Stomach smooth muscle (tissue), 2 donors: Measurements from ENCODE around the gene EBF3.
"Not testable (repeated sequence)": the region's sequence is repeated elsewhere in the genome, so short reads cannot be mapped to it uniquely, and the experiment has no call there.

Source experiments
- H3K27ac ChIP-seq: one replicate; pipeline ENCODE4 v1.7.0; 2013; ENCODE audit warnings: mild to moderate bottlenecking, low read length, inconsistent platforms
- H3K27me3 ChIP-seq, 2 donors: one replicate each; pipeline ENCODE4 v1.7.0; 2013; ENCODE audit warnings: low read length in 2 of 2; ENCODE audit not compliant: insufficient read depth in 2 of 2, control insufficient read depth in 1 of 2
- H3K36me3 ChIP-seq, 2 donors: one replicate each; pipeline ENCODE4 v1.7.0; 2013; ENCODE audit warnings: low read length in 2 of 2; ENCODE audit not compliant: control insufficient read depth in 2 of 2, insufficient read depth in 2 of 2
- H3K4me1 ChIP-seq: one replicate; pipeline ENCODE4 v1.7.0; 2013; ENCODE audit warnings: low read length; ENCODE audit not compliant: control insufficient read depth, insufficient read depth
- H3K4me3 ChIP-seq, 2 donors: one replicate each; pipeline ENCODE4 v1.7.0; 2013; ENCODE audit warnings: low read length in 2 of 2
- H3K9ac ChIP-seq, 2 donors: one replicate each; pipeline ENCODE4 v1.7.0; 2013; ENCODE audit warnings: low read length in 2 of 2, mild to moderate bottlenecking in 1 of 2
- H3K9me3 ChIP-seq, 2 donors: one replicate each; pipeline ENCODE4 v1.7.0; 2013; ENCODE audit warnings: low read length in 2 of 2; ENCODE audit not compliant: control insufficient read depth in 2 of 2
- donor health status: healthy.
- donor health status: Pancreatic carcinoma.

The EBF3 gene

GRCh38 chr10:129924375-129925085 lies 39.5 kb downstream of the EBF3 start:
- H3K9me3 ChIP-seq = no peaks in the 10 kb centered on the region
- H3K27ac ChIP-seq = no peak overlapping the region

GRCh38 chr10:129922598-129923123 lies 41.4 kb downstream of the EBF3 start:
- no peaks in the 10 kb centered on the region for H3K36me3 ChIP-seq
- no peaks in the 10 kb centered on the region for H3K27me3 ChIP-seq
- H3K9ac ChIP-seq = no peak overlapping the region
- no peaks in the 10 kb centered on the region for H3K9me3 ChIP-seq
- no peak overlapping the region for H3K27ac ChIP-seq
- H3K4me1 ChIP-seq = no peaks in the 10 kb centered on the region
- H3K4me3 ChIP-seq = no peak overlapping the region

More at GRCh38 chr10:129924375-129925085, 39.5 kb downstream of the EBF3 start:
- no peaks in the 10 kb centered on the region for H3K36me3 ChIP-seq
- H3K4me1 ChIP-seq = no peaks in the 10 kb centered on the region
- no peaks in the 10 kb centered on the region for H3K27me3 ChIP-seq
- no peak overlapping the region for H3K4me3 ChIP-seq
- H3K9ac ChIP-seq = no peak overlapping the region

- no peak overlapping the region for H3K27ac ChIP-seq
- no peak overlapping the region for H3K9ac ChIP-seq
- H3K4me3 ChIP-seq = no peak overlapping the region
- no peaks in the 10 kb centered on the region for H3K36me3 ChIP-seq
- H3K4me1 ChIP-seq = no peaks in the 10 kb centered on the region
- H3K27me3 ChIP-seq = no peaks in the 10 kb centered on the region
- H3K9me3 ChIP-seq = no peaks in the 10 kb centered on the region
These were observed 42.1 kb downstream of the EBF3 start for GRCh38 chr10:129921801-129922597.

GRCh38 chr10:129921065-129921670 lies 42.9 kb downstream of the EBF3 start:
- Histone ChIP-seq H3K4me3 (no peak overlapping the region), H3K36me3 (no peaks in the 10 kb centered on the region), H3K27ac (no peak overlapping the region), H3K27me3 (no peaks in the 10 kb centered on the region), H3K4me1 (no peaks in the 10 kb centered on the region), H3K9me3 (no peaks in the 10 kb centered on the region), H3K9ac (no peak overlapping the region)

- H3K36me3 ChIP-seq, H3K27me3 ChIP-seq, H3K4me3 ChIP-seq, H3K9ac ChIP-seq, H3K9me3 ChIP-seq, H3K27ac ChIP-seq, H3K4me1 ChIP-seq: not testable (repeated sequence)
These were observed 43.9 kb downstream of the EBF3 start for GRCh38 chr10:129920187-129920586.

GRCh38 chr10:129919358-129919757 lies 44.7 kb downstream of the EBF3 start:
- H3K36me3 ChIP-seq = no peaks in the 10 kb centered on the region
- H3K27me3 ChIP-seq = no peaks in the 10 kb centered on the region
- H3K4me3 ChIP-seq = no peak overlapping the region
- H3K9me3 ChIP-seq = no peaks in the 10 kb centered on the region
- H3K9ac ChIP-seq = no peak overlapping the region
- H3K4me1 ChIP-seq = no peaks in the 10 kb centered on the region
- H3K27ac ChIP-seq = no peak overlapping the region

GRCh38 chr10:129918836-129919235 lies 45.2 kb downstream of the EBF3 start:
- no peaks in the 10 kb centered on the region for H3K27me3 ChIP-seq
- H3K9ac ChIP-seq = no peak overlapping the region
- H3K4me3 ChIP-seq = no peak overlapping the region

GRCh38 chr10:129918401-129918800 lies 45.7 kb downstream of the EBF3 start:
- no peaks in the 10 kb centered on the region for H3K36me3 ChIP-seq
- no peak overlapping the region for H3K4me3 ChIP-seq
- H3K4me1 ChIP-seq = no peaks in the 10 kb centered on the region
- H3K27ac ChIP-seq = no peak overlapping the region
- H3K9me3 ChIP-seq = no peaks in the 10 kb centered on the region
- no peak overlapping the region for H3K9ac ChIP-seq
- no peaks in the 10 kb centered on the region for H3K27me3 ChIP-seq

More at GRCh38 chr10:129918836-129919235, 45.2 kb downstream of the EBF3 start:
- no peak overlapping the region for H3K27ac ChIP-seq
- no peaks in the 10 kb centered on the region for H3K36me3 ChIP-seq
- H3K4me1 ChIP-seq = no peaks in the 10 kb centered on the region
- H3K9me3 ChIP-seq = no peaks in the 10 kb centered on the region

- H3K4me1 ChIP-seq = no peaks in the 10 kb centered on the region
- H3K4me3 ChIP-seq = no peak overlapping the region
- no peak overlapping the region for H3K9ac ChIP-seq
- H3K27me3 ChIP-seq = no peaks in the 10 kb centered on the region
- no peak overlapping the region for H3K27ac ChIP-seq
- H3K9me3 ChIP-seq = no peaks in the 10 kb centered on the region
- H3K36me3 ChIP-seq = no peaks in the 10 kb centered on the region
These were observed 46.1 kb downstream of the EBF3 start for GRCh38 chr10:129917936-129918335.

GRCh38 chr10:129916506-129916995 lies 47.5 kb downstream of the EBF3 start:
- no peaks in the 10 kb centered on the region for H3K4me1 ChIP-seq
- no peaks in the 10 kb centered on the region for H3K27me3 ChIP-seq
- no peak overlapping the region for H3K9ac ChIP-seq
- H3K27ac ChIP-seq = no peak overlapping the region
- H3K36me3 ChIP-seq = no peaks in the 10 kb centered on the region
- no peak overlapping the region for H3K4me3 ChIP-seq
- no peaks in the 10 kb centered on the region for H3K9me3 ChIP-seq
